ENCODE data around the gene ZNF22.

The ZNF22 gene

DNA sequence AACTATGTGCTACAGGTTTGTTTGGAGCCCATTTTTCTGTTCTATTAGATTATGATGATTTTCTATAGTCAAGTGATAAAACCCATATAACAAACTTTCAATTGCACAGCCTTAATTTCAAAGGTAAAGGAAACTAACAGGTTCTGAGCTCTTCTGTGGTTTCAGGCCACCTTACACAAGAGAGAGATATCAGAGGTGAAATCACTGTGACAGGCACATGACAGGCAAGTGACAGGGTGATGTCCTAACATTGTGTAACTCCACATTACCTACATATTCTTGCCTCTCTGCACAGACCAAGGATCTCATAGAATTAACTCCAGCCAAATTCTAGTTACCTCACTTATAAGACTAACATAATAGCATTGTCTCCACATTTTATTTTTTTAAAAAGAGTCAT lies 35.0 kb downstream of the ZNF22 start:
- DNase-seq = no peak

- no peak for DNase-seq
Measured at GRCh38 chr10:45040921-45041542, 40.3 kb downstream of the ZNF22 start.

- no peak for DNase-seq
Measured at GRCh38 chr10:45044290-45044689, 43.6 kb downstream of the ZNF22 start.

DNA sequence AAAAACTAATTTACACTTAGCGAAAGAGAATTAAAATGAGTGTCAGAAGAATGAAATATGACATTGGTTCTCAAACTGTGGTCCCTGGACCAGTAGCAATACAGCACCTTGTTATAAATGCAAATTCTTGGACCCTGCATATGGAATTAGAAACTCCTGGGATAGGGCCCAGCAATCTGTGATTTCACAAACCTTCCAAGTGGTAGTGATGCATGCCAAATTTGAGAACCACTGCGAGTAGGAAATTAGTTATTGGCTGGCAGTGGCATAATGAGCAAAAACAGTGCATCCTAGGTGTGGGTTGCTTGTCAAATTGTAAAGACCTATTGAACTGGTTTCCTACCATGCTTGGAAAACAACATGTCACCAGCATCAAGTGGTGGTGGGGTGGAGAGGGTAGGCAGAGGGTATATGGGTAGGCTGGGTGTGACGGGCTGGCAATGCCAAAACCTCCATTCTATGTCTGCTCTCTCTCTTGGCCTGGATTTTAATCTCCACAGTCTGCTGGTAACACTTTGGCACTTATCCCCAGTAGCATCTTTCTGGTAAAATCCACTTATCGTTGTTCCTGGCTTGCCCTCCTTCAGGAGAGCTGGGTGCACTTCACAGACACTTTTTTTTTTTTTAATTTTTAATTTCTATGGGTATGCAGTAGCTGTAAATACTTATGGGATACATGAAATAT lies 50.0 kb downstream of the ZNF22 start:
- no peak for DNase-seq

DNA sequence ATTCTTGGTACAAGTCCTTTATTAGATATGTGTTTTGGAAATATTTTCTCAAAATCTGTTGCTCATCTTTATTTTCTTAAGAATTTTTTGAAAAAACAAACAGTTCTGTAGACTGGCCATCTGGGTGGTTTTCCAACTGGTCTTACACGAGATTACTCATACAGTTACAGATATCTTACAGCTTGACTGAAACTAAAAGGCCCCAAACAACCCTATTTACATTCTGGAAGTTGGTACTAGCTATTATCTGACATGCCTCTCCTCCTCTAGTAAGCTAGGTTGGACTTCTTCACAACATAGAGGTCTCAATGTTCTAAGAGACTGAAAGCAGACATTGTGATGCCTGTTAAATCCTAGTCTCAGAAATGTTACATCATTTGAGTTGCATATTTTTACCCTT lies 52.0 kb downstream of the ZNF22 start:
- no peak for DNase-seq

GRCh38 chr10:45053569-45054100 lies 52.9 kb downstream of the ZNF22 start:
- DNase-seq = no peak

All from activated CD4-positive, alpha-beta T cell treated with anti-CD3 and anti-CD28 coated beads, Interleukin-2, amount 50 U/mL, for 16 hours (primary cell).